Right forelimb (tissue), 1 donor: ENCODE data around the gene GLIS1.

Source experiments
- DNase-seq: peaks from one replicate; pipeline ENCODE4 v3.0.0-alpha.2; 2018

The GLIS1 gene

DNA sequence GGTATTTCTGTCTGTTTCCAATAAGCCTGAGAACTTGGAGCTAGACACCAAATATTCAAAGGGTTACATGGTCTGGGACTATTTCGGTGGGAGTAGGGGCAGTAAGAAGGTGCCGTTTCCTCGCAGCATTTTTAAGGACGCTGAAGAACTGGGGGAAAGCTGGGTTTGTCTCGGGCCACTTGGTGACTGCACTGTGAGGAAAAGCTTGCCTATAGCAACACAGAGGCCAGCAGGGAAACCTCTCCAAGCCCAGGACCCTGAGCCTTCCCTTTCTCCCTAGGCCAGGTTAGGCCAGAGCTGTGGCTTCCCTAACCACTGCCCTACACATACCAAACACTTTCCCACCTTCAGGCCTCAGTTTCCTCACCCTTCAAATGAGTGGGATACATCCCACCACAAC is 3.3 kb downstream of the GLIS1 start:
- no peak for DNase-seq

- DNase-seq = no peak
Measured at GRCh38 chr1:53735261-53735660, 3.7 kb downstream of the GLIS1 start.

DNA sequence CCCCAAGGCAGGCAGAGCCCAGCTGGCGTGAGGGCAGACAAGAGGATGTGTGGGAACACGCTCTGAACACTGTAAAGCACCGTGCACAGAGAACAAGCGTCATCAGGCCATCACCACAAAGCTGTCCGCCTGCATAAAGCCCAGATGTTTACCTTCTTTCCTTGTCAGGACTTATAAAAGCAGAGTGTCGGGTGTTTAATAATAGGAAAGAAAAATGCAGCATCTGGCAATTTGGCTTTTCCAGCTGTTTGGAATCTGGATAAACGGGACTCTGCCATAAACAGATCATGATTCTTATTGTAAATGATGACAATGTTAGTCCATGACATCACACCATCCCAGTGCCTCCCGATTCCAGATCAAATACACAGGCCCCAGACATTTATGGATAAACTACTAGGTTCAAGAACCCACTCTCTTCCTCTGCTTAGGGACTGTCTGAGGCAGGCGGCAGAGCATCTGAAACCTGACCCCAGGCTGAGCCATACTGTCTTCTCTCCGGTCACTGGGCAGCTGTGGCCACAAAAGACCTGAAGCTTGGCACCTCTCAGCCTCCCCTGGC is 4.2 kb downstream of the GLIS1 start:
- DNase-seq = no peak

- no peak for DNase-seq
Measured at GRCh38 chr1:53733975-53734649, 4.9 kb downstream of the GLIS1 start.

GRCh38 chr1:53733447-53733931 is 5.5 kb downstream of the GLIS1 start:
- DNase-seq = no peak

- DNase-seq = no peak
Measured at GRCh38 chr1:53732912-53733317, 6.0 kb downstream of the GLIS1 start.

GRCh38 chr1:53732409-53732808 is 6.6 kb downstream of the GLIS1 start:
- DNase-seq = no peak

- no peak for DNase-seq
Measured at GRCh38 chr1:53731779-53732305, 7.1 kb downstream of the GLIS1 start.

DNA sequence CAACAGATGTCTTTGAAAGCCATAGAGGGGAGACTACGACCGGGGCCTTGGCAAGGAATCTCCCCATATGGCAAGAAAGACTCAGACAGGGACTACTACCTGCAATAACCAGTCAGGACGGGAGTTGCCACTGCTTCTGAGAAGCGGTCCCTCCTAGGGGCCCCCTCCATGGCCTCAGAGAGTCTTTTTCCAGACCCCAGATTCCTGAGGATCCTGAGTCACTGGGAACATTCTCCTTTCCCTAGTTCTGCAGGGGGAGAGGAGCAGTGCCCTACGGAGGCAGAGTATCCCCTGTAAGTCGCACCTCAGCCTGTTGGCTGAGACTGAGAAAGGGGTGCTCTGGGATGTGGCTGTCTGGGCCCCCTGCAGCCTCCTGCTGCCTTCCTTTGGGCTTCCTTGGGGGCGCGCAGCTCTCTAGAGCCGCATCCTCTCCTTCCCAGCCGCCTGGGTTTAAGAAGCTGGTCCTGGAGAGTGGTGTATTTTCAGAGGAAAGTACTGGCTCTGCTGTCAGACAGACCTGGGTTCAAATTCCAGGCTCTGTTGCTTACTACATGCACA is 7.8 kb downstream of the GLIS1 start:
- DNase-seq = no peak

GRCh38 chr1:53730224-53730865 is 8.6 kb downstream of the GLIS1 start:
- no peak for DNase-seq

DNA sequence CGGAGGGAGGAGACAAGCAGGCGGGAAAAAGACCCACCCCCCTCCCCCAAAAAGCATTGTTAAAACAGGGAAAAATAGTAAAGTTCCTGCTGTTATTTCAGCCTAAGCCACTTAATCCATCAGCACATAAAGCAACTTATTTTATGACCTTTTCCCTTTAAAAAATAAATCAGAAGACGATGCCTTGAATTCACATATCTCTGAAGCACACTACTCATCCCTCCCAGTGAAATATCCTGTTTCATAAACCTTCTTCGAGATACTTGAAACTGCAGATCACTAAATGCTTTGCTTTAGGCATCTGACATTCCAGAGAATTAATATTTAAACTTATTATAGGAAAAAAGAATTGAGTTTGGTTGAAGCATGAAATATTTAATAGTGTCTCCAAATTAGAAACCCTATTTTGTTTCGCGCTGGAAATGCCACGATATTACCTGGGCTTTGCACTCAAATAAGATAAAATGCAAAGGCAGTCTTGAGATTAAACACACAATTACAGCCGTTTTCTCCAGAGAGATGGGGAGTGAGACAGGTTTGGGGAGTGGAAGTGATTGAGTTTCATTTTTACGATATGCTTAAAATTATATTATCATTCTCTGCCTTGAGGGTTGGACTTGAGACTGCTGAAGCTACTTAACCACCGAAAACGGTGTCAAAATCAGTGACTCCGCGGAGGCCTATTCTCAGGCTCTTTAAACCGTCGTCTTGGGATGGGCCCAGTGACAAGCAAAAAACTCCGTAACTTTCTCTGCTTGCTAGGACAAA is 9.3 kb downstream of the GLIS1 start:
- no peak for DNase-seq

DNA sequence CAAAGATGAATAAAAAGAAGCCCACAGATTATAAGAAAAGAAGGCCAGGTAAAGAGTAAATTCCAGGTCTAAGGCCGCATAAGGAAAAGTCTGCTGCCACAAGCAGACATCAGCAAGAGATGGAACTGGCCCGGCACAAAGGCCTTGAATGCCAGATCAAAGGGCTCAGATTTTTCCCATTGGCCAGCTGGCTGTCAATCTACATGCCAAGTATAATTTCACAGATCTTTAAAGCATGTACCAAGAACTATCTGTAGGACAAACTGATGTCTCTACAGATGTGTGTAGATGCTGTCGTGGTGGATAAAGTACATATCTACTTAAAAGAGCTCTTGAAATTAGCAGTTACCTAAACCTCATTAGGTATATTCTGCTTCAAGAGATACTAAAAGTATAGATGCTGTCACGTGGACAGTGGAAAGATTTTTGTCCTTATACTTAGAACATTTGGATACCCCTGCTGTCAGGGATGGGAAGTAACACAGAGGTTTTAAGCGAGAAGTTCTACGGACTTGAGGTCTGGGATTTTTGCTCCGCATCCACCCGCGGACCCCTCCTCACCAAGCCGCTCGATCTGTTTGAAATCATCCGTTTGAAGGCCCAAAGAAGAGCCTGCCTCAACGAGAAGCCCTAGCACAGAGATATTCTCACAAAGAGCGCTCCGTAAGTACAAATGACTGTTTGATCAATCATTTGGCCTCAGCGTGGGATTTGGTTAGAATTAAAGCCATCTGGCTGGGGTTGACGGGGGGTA is 10.1 kb downstream of the GLIS1 start:
- no peak for DNase-seq

DNA sequence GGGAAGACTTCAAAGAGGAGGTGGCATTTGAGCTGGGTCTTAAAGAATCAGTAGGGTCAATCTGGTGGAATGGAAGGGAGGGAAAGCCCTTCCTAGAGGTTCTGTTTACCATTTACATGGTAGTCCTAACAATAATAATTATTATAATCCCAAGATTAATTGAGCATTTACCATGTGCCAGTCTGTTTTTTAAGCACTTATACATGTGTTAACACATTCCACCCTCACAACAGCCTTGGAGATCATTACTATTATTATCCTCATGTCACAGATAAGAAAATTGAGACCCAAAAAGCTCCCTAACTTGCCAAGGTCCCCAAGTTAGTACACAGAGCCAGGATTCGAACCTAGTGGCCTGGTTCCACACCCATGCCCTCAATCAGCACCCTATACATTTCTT is 10.8 kb downstream of the GLIS1 start:
- no peak for DNase-seq

GRCh38 chr1:53727461-53728092 is 11.4 kb downstream of the GLIS1 start:
- no peak for DNase-seq

GRCh38 chr1:53726009-53726600 is 12.9 kb downstream of the GLIS1 start:
- no peak for DNase-seq

- no peak for DNase-seq
Measured at GRCh38 chr1:53725238-53725689, 13.7 kb downstream of the GLIS1 start.

- DNase-seq = no peak
Measured at GRCh38 chr1:53722025-53722424, 16.9 kb downstream of the GLIS1 start.

DNA sequence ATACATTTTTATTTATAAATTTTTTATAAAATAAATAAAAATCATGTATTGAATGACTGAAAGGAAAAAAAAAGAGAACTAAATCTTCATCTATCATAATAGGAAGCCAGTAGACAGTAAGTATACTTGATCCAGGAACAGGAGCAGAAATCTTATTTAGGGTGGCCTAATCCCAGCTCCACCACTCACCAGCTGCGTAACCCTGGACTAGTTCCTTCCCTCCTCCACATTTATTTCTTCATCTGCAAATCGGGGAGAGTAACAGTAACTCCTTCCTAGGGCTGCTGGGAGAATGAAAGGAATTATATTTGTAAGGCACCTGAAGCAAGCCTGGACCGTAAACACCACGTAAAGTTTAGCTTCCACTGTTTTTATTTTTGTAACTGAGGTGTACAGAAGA is 17.9 kb downstream of the GLIS1 start:
- no peak for DNase-seq

- no peak for DNase-seq
Measured at GRCh38 chr1:53719469-53719868, 19.5 kb downstream of the GLIS1 start.

DNA sequence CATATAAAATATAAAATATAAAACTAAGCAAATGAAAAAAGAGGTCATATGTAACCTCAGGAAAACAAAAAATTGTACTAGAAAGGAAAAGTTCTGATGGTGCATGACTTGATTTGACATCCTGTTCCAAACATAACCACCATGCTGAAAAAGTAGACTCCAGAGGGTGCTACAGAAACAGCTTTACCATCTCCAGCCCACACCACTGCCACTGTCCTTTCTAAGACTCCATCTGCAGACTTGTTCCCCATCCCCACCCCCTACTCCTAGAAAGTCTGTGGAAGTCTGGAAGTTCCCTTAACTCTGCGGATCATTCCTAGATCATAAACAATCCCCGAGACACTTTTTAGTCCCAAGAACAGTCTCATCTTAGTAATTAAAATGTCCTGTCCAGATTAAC is 20.5 kb downstream of the GLIS1 start:
- DNase-seq = no peak
